HG03095 (cell line): ENCODE measurements around the gene S100A16.

Experiments
- ATAC-seq: cut with Tn5 transposase; IDR thresholded peaks from one replicate; pipeline ENCODE4 v1.9.1; 2021; ENCODE audit warnings: moderate library complexity; ENCODE audit not compliant: unreplicated experiment

S100A16 gene

GRCh38 chr1:153638261-153638660 lies 25.3 kb upstream of the S100A16 start:
- ATAC-seq = no peak

GRCh38 chr1:153636312-153636711 lies 23.4 kb upstream of the S100A16 start:
- no peak for ATAC-seq

- no peak for ATAC-seq
These were observed 22.9 kb upstream of the S100A16 start for GRCh38 chr1:153635872-153636271.

GRCh38 chr1:153633754-153634665 lies 21.1 kb upstream of the S100A16 start, which contains the start of gene CHTOP:
Gene CHTOP, plus strand, starts transcription at chr1:153634066. Its CDS starts 2,523 bp downstream, at chr1:153636589.
- peak; percentile 83 for ATAC-seq

- no peak for ATAC-seq
These were observed 20.3 kb upstream of the S100A16 start for GRCh38 chr1:153633161-153633753.

- ATAC-seq = no peak
These were observed 18.4 kb upstream of the S100A16 start for GRCh38 chr1:153631047-153632022.

- no peak for ATAC-seq
These were observed 17.4 kb upstream of the S100A16 start for GRCh38 chr1:153630384-153630783.

GRCh38 chr1:153629971-153630370 lies 17.0 kb upstream of the S100A16 start:
- no peak for ATAC-seq

GRCh38 chr1:153629343-153629665 lies 16.4 kb upstream of the S100A16 start:
- no peak for ATAC-seq

- no peak for ATAC-seq
These were observed 15.9 kb upstream of the S100A16 start for GRCh38 chr1:153628638-153629342.

- ATAC-seq = no peak
These were observed 15.0 kb upstream of the S100A16 start, which contains the start of gene S100A1 for GRCh38 chr1:153627715-153628626. Gene S100A1, plus strand, starts transcription at chr1:153628434. Its CDS starts 2,088 bp downstream, at chr1:153630522.

GRCh38 chr1:153626904-153627714 lies 14.2 kb upstream of the S100A16 start, which contains the start of gene S100A13:
Gene S100A13, minus strand, starts transcription at chr1:153627505. Its CDS starts 1,033 bp downstream, at chr1:153626472.
- ATAC-seq = no peak

- ATAC-seq = no peak
These were observed 13.6 kb upstream of the S100A16 start for GRCh38 chr1:153626477-153626903.

- ATAC-seq = no peak
These were observed 12.2 kb upstream of the S100A16 start for GRCh38 chr1:153624965-153625611.

GRCh38 chr1:153623101-153623500 lies 10.2 kb upstream of the S100A16 start:
- ATAC-seq = no peak

GRCh38 chr1:153619171-153619570 lies 6.2 kb upstream of the S100A16 start:
- no peak for ATAC-seq

GRCh38 chr1:153617663-153618062 lies 4.7 kb upstream of the S100A16 start:
- ATAC-seq = no peak

- no peak for ATAC-seq
These were observed 4.0 kb upstream of the S100A16 start for GRCh38 chr1:153616917-153617311.
